Middle frontal gyrus (tissue), 1 donor: ENCODE measurements around the gene TCHH.
"Not testable (repeated sequence)": the region's sequence is repeated elsewhere in the genome, so short reads cannot be mapped to it uniquely, and the experiment has no call there.

Experiments used
- DNase-seq: peaks from one replicate; pipeline ENCODE4 v3.0.0-alpha.2; 2015; ENCODE audit warnings: low spot score; ENCODE audit errors: extremely low spot score

Gene TCHH

GRCh38 chr1:152112885-152113432 lies 2.3 kb downstream of the TCHH start:
- DNase-seq = no peak

GRCh38 chr1:152112101-152112884 lies 3.0 kb downstream of the TCHH start:
- no peak for DNase-seq

GRCh38 chr1:152111515-152111968 lies 3.7 kb downstream of the TCHH start:
- no peak for DNase-seq

- no peak for DNase-seq
Measured at GRCh38 chr1:152110860-152111514, 4.3 kb downstream of the TCHH start.

- DNase-seq = no peak
Measured at GRCh38 chr1:152110365-152110859, 4.8 kb downstream of the TCHH start.

- DNase-seq = no peak
Measured at GRCh38 chr1:152109998-152110294, 5.3 kb downstream of the TCHH start.

- DNase-seq = no peak
Measured at GRCh38 chr1:152109231-152109997, 5.8 kb downstream of the TCHH start.

GRCh38 chr1:152108882-152109222 lies 6.4 kb downstream of the TCHH start:
- DNase-seq = no peak

- DNase-seq = no peak
Measured at GRCh38 chr1:152107984-152108881, 7.0 kb downstream of the TCHH start.

GRCh38 chr1:152107031-152107983 lies 7.9 kb downstream of the TCHH start:
- no peak for DNase-seq

GRCh38 chr1:152104854-152105253 lies 10.4 kb downstream of the TCHH start:
- no peak for DNase-seq

- DNase-seq = no peak
Measured at GRCh38 chr1:152096931-152097330, 18.3 kb downstream of the TCHH start.

GRCh38 chr1:152089014-152089674 lies 26.1 kb downstream of the TCHH start, which contains the start of gene TCHHL1:
Gene TCHHL1, minus strand, starts transcription at chr1:152089064. Its CDS starts 921 bp downstream, at chr1:152088143.
- DNase-seq = no peak

- no peak for DNase-seq
Measured at GRCh38 chr1:152086760-152087159, 28.5 kb downstream of the TCHH start.

GRCh38 chr1:152084853-152085252 lies 30.4 kb downstream of the TCHH start:
- DNase-seq = no peak

GRCh38 chr1:152081026-152081425 lies 34.2 kb downstream of the TCHH start:
- not testable (repeated sequence) for DNase-seq

- not testable (repeated sequence) for DNase-seq
Measured at GRCh38 chr1:152080494-152080893, 34.8 kb downstream of the TCHH start.

- no peak for DNase-seq
Measured at GRCh38 chr1:152078831-152079441, 36.3 kb downstream of the TCHH start.

GRCh38 chr1:152072311-152072710 lies 42.9 kb downstream of the TCHH start:
- DNase-seq = no peak
